WTC11 (cell line): ENCODE data around the gene ARVCF. TPM values are rescaled to one million over a fixed set of nuclear protein-coding genes. Genes with fewer than 3 reads are reported as not detected.

Source experiments
- ATAC-seq: fragments of 200-7000 bp; cut with Tn5 transposase; 2 replicates; pipeline ENCODE4 v1.10.0; 2021; ENCODE audit warnings: mild to moderate bottlenecking, moderate library complexity
- CTCF ChIA-PET: fragments of 300-600 bp; sonication (Branson Sonifier 250); formaldehyde crosslinking; loops from one replicate; lab custom pipeline; 2021; ENCODE audit warnings: antibody characterized with exemption; lab: Charles Lee
- POLR2A ChIA-PET: fragments of 350-600 bp; sonication (Branson Sonifier 250); formaldehyde crosslinking; loops from one replicate; lab custom pipeline; 2021; ENCODE audit warnings: antibody characterized with exemption; lab: Charles Lee
- DNase-seq: peaks from one replicate; pipeline ENCODE4 v3.0.0; 2021; ENCODE audit warnings: low spot score
- H3K27ac Mint-ChIP-seq: 2 replicates; pipeline ENCODE4 v1.8.0; 2021; ENCODE audit warnings: mixed read lengths
- H3K27me3 Mint-ChIP-seq: 2 replicates; pipeline ENCODE4 v1.8.0; 2021; ENCODE audit warnings: low read depth, mild to moderate bottlenecking, moderate library complexity, mixed read lengths
- H3K36me3 Mint-ChIP-seq: 2 replicates; pipeline ENCODE4 v1.8.0; 2021; ENCODE audit warnings: mixed read lengths
- H3K4me1 Mint-ChIP-seq: 2 replicates; pipeline ENCODE4 v1.8.0; 2022; ENCODE audit warnings: mixed read lengths
- H3K4me3 Mint-ChIP-seq: 2 replicates; pipeline ENCODE4 v1.8.0; 2021; ENCODE audit warnings: mild to moderate bottlenecking, moderate library complexity, mixed read lengths
- H3K9me3 Mint-ChIP-seq: 2 replicates; pipeline ENCODE4 v1.8.0; 2021; ENCODE audit warnings: mixed read lengths
- ATF1 ChIP-seq: sonication (generic); formaldehyde crosslinking; IDR thresholded peaks from 2 replicates; pipeline ENCODE4 v1.8.1; 2023; ENCODE audit warnings: mild to moderate bottlenecking, moderate library complexity, missing genetic modification reagents
- ATF3 ChIP-seq: sonication (generic); formaldehyde crosslinking; conservative IDR thresholded peaks from 2 replicates; pipeline ENCODE4 v1.8.1; 2022; ENCODE audit warnings: mild to moderate bottlenecking, missing genetic modification reagents
- CDX4 ChIP-seq: fragments of 250-450 bp; sonication (Bioruptor Pico); IDR thresholded peaks from 2 replicates; pipeline ENCODE4 v1.9.0; 2021; ENCODE audit warnings: moderate library complexity, mild to moderate bottlenecking, inconsistent platforms, borderline replicate concordance
- CREB1 ChIP-seq: sonication (generic); formaldehyde crosslinking; IDR thresholded peaks from 2 replicates; pipeline ENCODE4 v1.8.0; 2023; ENCODE audit warnings: mild to moderate bottlenecking, missing genetic modification reagents
- ELF4 ChIP-seq: sonication (generic); formaldehyde crosslinking; IDR thresholded peaks from 2 replicates; pipeline ENCODE4 v1.8.1; 2022; ENCODE audit warnings: low read depth, mild to moderate bottlenecking, moderate library complexity, missing genetic modification reagents
- EMX1 ChIP-seq: fragments of 250-450 bp; sonication (Bioruptor Pico); IDR thresholded peaks from 2 replicates; pipeline ENCODE4 v1.8.0; 2021; ENCODE audit warnings: mild to moderate bottlenecking
- ERG ChIP-seq: fragments of 250-450 bp; sonication (Bioruptor Pico); IDR thresholded peaks from 2 replicates; pipeline ENCODE4 v1.8.0; 2021; ENCODE audit warnings: mild to moderate bottlenecking
- ESRRA ChIP-seq: sonication (generic); formaldehyde crosslinking; IDR thresholded peaks from 2 replicates; pipeline ENCODE4 v1.8.1; 2022; ENCODE audit warnings: mild to moderate bottlenecking, missing genetic modification reagents, borderline replicate concordance
- ETV6 ChIP-seq: sonication (generic); formaldehyde crosslinking; IDR thresholded peaks from 2 replicates; pipeline ENCODE4 v1.8.1; 2022; ENCODE audit warnings: mild to moderate bottlenecking, missing genetic modification reagents
- FOXJ3 ChIP-seq: sonication (generic); formaldehyde crosslinking; IDR thresholded peaks from 2 replicates; pipeline ENCODE4 v1.9.0; 2021; ENCODE audit warnings: missing genetic modification reagents, mild to moderate bottlenecking, borderline replicate concordance
- IRF1 ChIP-seq: sonication (generic); formaldehyde crosslinking; IDR thresholded peaks from 2 replicates; pipeline ENCODE4 v1.8.0; 2023; ENCODE audit warnings: missing genetic modification reagents
- JAZF1 ChIP-seq: fragments of 250-450 bp; sonication (Bioruptor Pico); IDR thresholded peaks from 2 replicates; pipeline ENCODE4 v1.9.0; 2021; ENCODE audit warnings: moderate library complexity, mild to moderate bottlenecking, inconsistent platforms
- MAX ChIP-seq: sonication (generic); formaldehyde crosslinking; IDR thresholded peaks from 2 replicates; pipeline ENCODE4 v1.8.0; 2022; ENCODE audit warnings: mild to moderate bottlenecking, missing genetic modification reagents
- MLX ChIP-seq: sonication (generic); formaldehyde crosslinking; IDR thresholded peaks from 2 replicates; pipeline ENCODE4 v1.8.1; 2023; ENCODE audit warnings: mild to moderate bottlenecking, missing genetic modification reagents, moderate library complexity
- MXD4 ChIP-seq: fragments of 250-450 bp; sonication (Bioruptor Pico); IDR thresholded peaks from 2 replicates; pipeline ENCODE4 v1.8.0; 2021; ENCODE audit warnings: mild to moderate bottlenecking, moderate library complexity, borderline replicate concordance
- NFATC4 ChIP-seq: fragments of 250-450 bp; sonication (Bioruptor Pico); IDR thresholded peaks from 2 replicates; pipeline ENCODE4 v1.9.0; 2021; ENCODE audit warnings: mild to moderate bottlenecking
- NR1H2 ChIP-seq: sonication (generic); formaldehyde crosslinking; IDR thresholded peaks from 2 replicates; pipeline ENCODE4 v1.9.0; 2021; ENCODE audit warnings: mild to moderate bottlenecking, moderate library complexity, missing genetic modification reagents
- NR2C2 ChIP-seq: sonication (generic); formaldehyde crosslinking; IDR thresholded peaks from 2 replicates; pipeline ENCODE4 v1.8.0; 2022; ENCODE audit warnings: mild to moderate bottlenecking, missing genetic modification reagents
- NR3C1 ChIP-seq: sonication (generic); formaldehyde crosslinking; conservative IDR thresholded peaks from 2 replicates; pipeline ENCODE4 v1.8.1; 2023; ENCODE audit warnings: low read depth, mild to moderate bottlenecking, missing genetic modification reagents
- RELA ChIP-seq: sonication (generic); formaldehyde crosslinking; IDR thresholded peaks from 2 replicates; pipeline ENCODE4 v1.8.1; 2022; ENCODE audit warnings: missing genetic modification reagents, mild to moderate bottlenecking, borderline replicate concordance
- SP1 ChIP-seq: sonication (generic); formaldehyde crosslinking; conservative IDR thresholded peaks from 2 replicates; pipeline ENCODE4 v1.8.1; 2022; ENCODE audit warnings: missing genetic modification reagents
- TEAD4 ChIP-seq: sonication (generic); formaldehyde crosslinking; IDR thresholded peaks from 2 replicates; pipeline ENCODE4 v1.8.0; 2022; ENCODE audit warnings: mild to moderate bottlenecking, missing genetic modification reagents
- USF2 ChIP-seq: sonication (generic); formaldehyde crosslinking; IDR thresholded peaks from 2 replicates; pipeline ENCODE4 v1.8.1; 2023; ENCODE audit warnings: mild to moderate bottlenecking, missing genetic modification reagents, moderate library complexity
- ZBTB43 ChIP-seq: sonication (generic); formaldehyde crosslinking; IDR thresholded peaks from 2 replicates; pipeline ENCODE4 v1.8.1; 2023; ENCODE audit warnings: mild to moderate bottlenecking, missing genetic modification reagents
- ZNF219 ChIP-seq: sonication (generic); formaldehyde crosslinking; IDR thresholded peaks from 2 replicates; pipeline ENCODE4 v1.8.0; 2023; ENCODE audit warnings: missing genetic modification reagents, mild to moderate bottlenecking, borderline replicate concordance
- ZNF263 ChIP-seq: sonication (generic); formaldehyde crosslinking; IDR thresholded peaks from 2 replicates; pipeline ENCODE4 v1.8.1; 2022; ENCODE audit warnings: low read depth, mild to moderate bottlenecking, moderate library complexity, missing genetic modification reagents
- ZNF512 ChIP-seq: sonication (generic); formaldehyde crosslinking; IDR thresholded peaks from 2 replicates; pipeline ENCODE4 v1.8.1; 2022; ENCODE audit warnings: missing genetic modification reagents, borderline replicate concordance
- total RNA-seq: library from RNA; stranded (reverse); gene quantifications from 3 replicates; pipeline ENCODE4 v1.2.3, GENCODE V29; 2021

ARVCF gene
- total RNA-seq, 1 experiment from 2014 or later = 65.4 TPM

- no peaks in the 10 kb centered on the region for H3K4me1 Mint-ChIP-seq
- no peaks in the 10 kb centered on the region for H3K9me3 Mint-ChIP-seq
- ATAC-seq (no peak), DNase-seq (no peak)
- no peak for TF ChIP-seq USF2 (CRISPR knock-in tag)
- no peak for TF ChIP-seq TEAD4 (CRISPR knock-in tag)
- no peak for TF ChIP-seq NR2C2 (CRISPR knock-in tag)
- no peak for TF ChIP-seq EMX1 (CRISPR knock-in tag)
- no peak for TF ChIP-seq CDX4 (CRISPR knock-in tag)
- TF ChIP-seq ZNF263 (CRISPR knock-in tag) = no peak
- TF ChIP-seq MAX (CRISPR knock-in tag) = no peak
- TF ChIP-seq JAZF1 (CRISPR knock-in tag) = no peak
- no peak for TF ChIP-seq MLX (CRISPR knock-in tag)
- TF ChIP-seq FOXJ3 (CRISPR knock-in tag) = no peak
- no peak for TF ChIP-seq MXD4 (CRISPR knock-in tag)
- TF ChIP-seq ZBTB43 (CRISPR knock-in tag) = no peak
- no peak for TF ChIP-seq ETV6 (CRISPR knock-in tag)
- no peak for TF ChIP-seq ATF3 (CRISPR knock-in tag)
- no peak for TF ChIP-seq ERG (CRISPR knock-in tag)
- TF ChIP-seq SP1 (CRISPR knock-in tag) = no peak
- TF ChIP-seq CREB1 = no peak
- peaks cover 3% of the 10 kb centered on the region; the same call in 1 of the 2 replicates for H3K36me3 Mint-ChIP-seq
- ChIA-PET CTCF (no interaction called here), POLR2A (no interaction called here)
- no peak overlapping the region for H3K27ac Mint-ChIP-seq
- no peak overlapping the region for H3K4me3 Mint-ChIP-seq
- no peaks in the 10 kb centered on the region; the same call in 1 of the 2 replicates for H3K27me3 Mint-ChIP-seq
Observed at GRCh38 chr22:20055144-20055543, 38.5 kb upstream of the ARVCF start.

- H3K36me3 Mint-ChIP-seq = peaks cover 5% of the 10 kb centered on the region
- CTCF ChIA-PET = interaction anchor here (0.8 kb wide), 1 partner anchor 39 kb away, joined by 3 read pairs; no protein-coding TSS in a partner anchor
- ATAC-seq = no peak
- H3K9me3 Mint-ChIP-seq = no peaks in the 10 kb centered on the region
- no peak for TF ChIP-seq IRF1 (CRISPR knock-in tag)
- TF ChIP-seq RELA (CRISPR knock-in tag) = no peak
- TF ChIP-seq NR3C1 (CRISPR knock-in tag) = no peak
- TF ChIP-seq ESRRA (CRISPR knock-in tag) = no peak
- no peak for TF ChIP-seq ZNF219 (CRISPR knock-in tag)
- TF ChIP-seq NR1H2 (CRISPR knock-in tag) = no peak
- TF ChIP-seq CDX4 (CRISPR knock-in tag) = no peak
- TF ChIP-seq ELF4 (CRISPR knock-in tag) = no peak
- TF ChIP-seq MXD4 (CRISPR knock-in tag) = no peak
- TF ChIP-seq MLX (CRISPR knock-in tag) = no peak
- no peak for TF ChIP-seq ZNF512 (CRISPR knock-in tag)
- TF ChIP-seq ATF1 (CRISPR knock-in tag) = no peak
- no peak for TF ChIP-seq SP1 (CRISPR knock-in tag)
- TF ChIP-seq NFATC4 = no peak
- TF ChIP-seq, all 79 proteins: peak for 0
- Mint-ChIP-seq H3K27me3 (no peaks in the 10 kb centered on the region; the same call in 1 of the 2 replicates), H3K4me3 (no peak overlapping the region), H3K4me1 (no peaks in the 10 kb centered on the region), H3K27ac (no peak overlapping the region)
- no peak for DNase-seq
- POLR2A ChIA-PET = no interaction called here
Observed at GRCh38 chr22:20054485-20054884, 37.9 kb upstream of the ARVCF start.
